NCI-H510A (cell line): ENCODE data around the gene SRGAP3.
A peak's percentile ranks its signal among the peaks of the same experiment; 100 is the strongest.

Experiments used
- DNase-seq: peaks from one replicate; lab custom pipeline; 2025; lab: John Stamatoyannopoulos, UW

SRGAP3 gene

DNA sequence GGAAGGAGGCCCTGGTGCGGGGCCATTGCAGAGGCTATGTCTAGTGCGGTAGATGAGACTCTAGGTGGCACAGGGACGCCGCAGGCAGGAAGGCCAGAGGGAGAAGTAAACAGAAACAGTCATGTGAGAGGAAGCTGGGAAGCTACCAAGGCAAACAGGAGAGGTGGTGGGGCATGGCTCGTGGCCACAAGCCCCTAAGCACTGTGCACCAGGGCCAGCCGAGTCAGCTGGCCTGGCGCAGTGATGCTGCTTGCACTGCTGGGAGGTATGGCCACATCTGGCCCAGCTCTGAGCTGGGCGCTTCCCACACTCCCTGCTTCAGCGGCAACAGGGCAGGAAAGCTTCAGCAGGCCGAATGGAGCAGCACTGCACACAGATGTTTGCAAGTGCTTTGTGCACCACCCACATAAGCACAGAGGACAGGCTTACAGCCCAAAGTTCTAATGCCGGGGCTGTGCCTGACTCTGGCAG lies 76.6 kb downstream of the SRGAP3 start:
- DNase-seq, result no peak

DNA sequence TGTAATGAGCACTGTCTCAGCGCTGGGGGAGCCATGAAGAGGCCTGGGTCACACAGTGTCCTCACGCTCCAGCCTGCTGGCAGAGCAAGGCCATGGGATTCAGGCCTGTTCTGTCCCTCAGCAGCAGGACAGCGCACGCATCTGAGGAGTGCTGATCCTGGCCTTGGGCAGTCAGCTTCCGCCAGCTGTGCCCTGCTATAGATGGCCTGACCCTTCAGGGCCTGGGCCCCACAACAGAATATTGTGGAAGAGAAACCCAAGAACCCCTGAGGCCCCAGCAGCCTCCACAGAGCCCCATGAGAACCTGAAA lies 78.6 kb downstream of the SRGAP3 start:
- no peak for DNase-seq

DNA sequence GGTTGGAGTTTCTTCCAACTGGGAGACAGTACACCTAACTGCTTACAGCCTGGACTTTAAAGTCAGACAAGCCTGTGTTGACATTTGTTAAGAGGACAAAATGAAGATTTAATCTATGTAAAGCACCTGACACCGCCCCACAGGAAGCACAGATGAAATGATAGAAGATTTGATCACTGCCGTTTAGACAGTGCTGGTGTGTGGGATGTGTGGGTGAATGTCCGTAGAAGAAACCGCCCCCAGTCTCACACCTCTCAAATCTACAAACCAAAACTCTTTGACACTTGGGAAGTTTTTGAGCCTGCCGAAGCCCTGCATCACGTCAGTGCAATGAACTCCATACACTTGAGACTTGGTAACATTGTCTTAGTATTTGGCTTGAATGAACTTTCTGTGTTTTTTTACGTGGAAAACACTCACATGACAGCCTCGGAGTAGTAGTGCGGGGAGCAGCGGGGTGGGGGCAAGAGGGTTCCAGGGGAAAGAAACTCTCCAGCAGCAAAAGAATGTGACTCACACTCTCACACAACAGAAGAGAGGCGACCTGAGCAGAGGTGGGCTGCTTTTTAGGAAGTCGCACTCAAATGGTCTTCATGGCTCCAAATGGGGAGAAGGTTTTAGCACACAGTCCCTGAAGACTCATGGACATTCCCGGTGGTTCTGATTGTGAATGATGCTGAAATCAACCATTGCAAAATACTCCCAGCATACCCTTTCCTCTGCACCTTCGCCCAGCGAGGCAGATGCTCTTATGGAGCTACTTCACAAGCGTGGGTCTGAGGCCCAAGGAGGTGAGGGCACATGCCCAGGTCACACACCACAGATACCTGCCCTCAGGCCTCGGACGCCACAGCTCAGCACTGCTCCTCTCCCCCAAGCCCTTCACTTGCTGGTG lies 79.2 kb downstream of the SRGAP3 start:
- DNase-seq, result no peak

DNA sequence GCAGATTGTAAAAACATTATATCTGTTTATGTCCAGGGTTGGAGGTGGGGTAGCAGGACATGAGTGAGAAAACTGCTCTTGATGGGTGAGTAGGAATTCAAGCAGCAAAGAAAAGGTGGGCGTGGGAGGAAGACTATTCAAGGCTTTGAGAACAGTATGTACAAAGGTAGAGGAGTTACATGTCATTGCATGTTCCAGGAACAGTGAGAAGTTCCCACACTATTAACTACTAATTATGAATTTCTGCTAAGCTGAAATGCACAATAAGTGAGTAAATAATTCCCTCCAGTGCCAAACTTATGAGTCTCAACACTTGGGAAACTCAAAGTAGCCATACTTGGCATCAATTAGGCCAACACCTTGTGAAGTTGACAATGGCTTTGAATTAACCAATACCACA lies 80.1 kb downstream of the SRGAP3 start:
- no peak for DNase-seq

DNA sequence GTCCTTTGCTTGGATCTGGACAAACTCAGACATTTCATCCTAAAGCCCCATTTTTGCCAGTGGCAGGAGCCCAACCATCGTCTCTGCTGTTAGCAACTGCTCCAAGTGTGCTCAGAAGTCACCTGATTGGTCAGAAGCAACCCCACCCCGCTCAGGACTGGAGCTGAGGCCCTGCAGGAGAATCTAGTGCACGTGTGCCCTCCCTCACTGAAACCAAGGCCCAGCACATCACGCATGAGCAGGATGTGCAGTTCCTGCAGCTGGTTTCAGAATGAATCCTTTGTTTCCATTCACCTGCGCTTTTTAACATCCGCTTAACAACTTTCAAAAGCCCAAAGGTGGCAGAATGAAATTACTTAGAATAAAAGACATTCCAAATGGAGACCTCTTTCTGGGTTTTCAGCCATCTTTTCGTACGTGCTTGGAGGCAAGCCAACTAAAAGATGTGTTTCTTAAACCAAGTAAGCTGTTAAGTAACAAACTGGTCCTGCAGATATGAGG lies 81.2 kb downstream of the SRGAP3 start:
- no peak for DNase-seq

DNA sequence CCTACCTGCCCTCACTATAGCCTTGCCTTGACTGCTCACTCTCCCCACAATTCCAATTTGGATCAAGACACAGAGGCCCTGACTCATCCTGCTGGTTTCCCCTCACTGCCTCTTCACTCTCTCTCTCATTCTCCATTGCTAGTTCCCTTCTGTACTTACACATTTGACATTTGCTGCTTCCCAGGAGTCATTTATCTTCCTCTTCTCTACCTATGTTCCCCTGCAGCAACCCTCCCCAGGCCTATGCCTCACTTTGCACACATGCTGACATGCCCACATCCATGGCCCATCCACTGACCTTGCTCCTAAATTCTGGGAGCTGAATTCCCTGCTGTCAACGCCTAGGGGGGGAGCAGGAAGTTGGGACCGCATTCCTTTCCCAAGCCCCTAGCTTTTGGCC lies 82.2 kb downstream of the SRGAP3 start:
- DNase-seq, result no peak

DNA sequence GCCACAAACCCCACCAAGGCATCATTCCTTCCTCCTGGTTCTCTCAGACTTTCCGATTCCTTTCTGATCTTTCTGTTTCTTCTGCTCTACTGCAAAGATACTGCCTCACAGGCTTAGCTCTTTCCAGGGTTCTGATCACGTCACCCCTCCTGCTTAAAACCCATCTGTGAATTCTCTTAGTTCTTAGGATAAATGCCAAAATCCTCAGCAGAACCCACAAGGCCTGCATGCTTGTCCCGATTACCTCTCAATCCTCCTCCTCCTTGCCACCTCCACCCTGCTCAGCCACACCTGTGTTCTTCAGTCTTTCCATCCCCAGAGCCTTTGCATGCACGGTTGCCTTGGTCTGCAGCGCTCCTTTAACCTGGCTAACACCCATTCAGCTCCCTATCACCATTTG lies 84.0 kb downstream of the SRGAP3 start:
- no peak for DNase-seq

DNA sequence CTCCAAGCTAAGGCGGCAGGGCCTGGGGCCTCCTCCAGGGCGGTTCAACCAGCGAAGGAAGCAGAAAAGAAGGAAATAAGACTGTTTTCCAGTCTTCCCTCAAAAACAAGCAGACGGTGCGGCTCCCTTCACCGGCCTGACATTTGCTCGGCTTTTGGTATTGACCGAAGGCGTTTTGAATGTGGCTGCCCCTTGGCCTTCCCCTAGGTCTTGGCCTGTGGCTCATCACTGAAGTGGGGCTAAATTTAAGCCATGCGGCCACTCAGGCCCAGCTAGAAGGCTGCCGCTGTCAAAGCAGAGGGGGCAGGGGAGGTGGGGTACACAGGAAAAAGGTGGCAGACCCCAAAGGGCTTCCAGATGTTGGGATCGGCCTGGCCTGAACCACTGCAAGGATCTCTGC lies 86.2 kb downstream of the SRGAP3 start:
- no peak for DNase-seq

DNA sequence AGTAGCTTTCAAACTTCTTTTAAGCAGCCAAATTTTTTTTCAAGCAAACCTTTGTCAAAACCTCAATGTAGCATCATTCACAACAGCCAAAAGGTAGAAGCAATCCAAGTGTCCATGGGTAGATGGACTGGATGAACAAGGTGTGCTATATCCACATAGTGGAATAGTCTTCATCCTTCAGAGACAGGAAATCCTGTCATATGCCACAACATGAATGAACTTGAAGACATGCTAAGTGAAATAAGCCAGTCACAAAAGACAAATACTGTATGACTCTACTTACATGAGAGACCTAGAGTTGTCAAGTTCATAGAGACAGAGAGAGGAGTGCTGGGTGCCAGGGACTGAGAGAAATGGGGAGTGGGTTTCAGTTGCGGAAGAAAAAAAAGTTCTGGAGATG lies 87.6 kb downstream of the SRGAP3 start:
- no peak for DNase-seq

DNA sequence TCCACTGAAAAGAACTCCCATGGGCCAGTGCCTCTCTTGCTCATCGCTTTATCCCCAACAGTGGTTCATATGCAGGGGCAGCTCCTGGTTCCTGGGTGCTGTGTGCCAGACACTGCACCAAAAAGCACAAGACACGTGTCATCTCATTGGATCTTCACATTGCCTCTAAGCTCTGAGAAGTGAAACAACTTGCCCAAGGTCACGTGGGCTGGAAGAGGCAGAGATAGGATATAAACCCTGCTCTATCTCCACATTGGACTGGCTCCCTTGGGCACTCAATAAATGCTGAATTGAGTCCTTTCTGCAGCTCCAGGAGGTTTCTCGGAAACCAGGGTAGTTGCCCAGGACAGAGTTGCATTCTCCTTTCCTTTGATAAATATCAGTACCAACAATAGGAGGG lies 88.1 kb downstream of the SRGAP3 start:
- no peak for DNase-seq

DNA sequence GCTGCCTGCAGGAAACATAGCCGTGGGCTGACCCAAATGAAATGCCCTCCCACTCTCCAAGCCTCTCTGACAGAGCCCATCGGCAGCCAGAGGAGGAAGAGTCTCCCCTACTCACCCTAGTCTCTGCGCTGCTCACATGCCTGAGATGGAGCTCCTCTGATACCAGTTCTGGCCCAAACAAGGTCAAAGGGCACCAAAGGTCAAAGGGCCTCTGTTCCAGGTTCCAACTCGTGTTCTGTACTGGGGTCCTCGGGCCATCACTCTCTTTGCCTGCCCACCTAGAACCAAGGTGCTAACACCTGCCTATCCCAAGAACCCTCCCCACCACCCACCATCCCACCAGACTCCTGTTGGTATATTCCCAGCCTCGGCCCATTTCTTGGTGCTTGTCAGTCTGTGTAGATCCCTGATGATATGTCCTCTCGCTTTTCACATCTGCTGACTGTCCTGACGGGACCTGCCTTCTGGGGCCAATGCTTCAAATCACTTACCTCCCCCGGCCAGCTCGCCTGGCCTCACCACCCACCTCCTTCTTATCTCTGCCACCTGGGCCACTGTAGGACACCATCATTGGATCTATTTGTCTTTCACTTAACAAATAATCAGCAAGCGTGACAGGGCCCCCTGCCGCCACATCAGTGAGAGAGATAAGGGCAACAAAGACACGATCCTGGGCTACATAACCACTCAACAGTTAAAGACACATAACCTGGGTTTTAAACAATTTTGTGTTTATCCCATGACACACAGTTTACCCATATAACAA lies 90.4 kb downstream of the SRGAP3 start:
- peak; percentile 29 for DNase-seq

DNA sequence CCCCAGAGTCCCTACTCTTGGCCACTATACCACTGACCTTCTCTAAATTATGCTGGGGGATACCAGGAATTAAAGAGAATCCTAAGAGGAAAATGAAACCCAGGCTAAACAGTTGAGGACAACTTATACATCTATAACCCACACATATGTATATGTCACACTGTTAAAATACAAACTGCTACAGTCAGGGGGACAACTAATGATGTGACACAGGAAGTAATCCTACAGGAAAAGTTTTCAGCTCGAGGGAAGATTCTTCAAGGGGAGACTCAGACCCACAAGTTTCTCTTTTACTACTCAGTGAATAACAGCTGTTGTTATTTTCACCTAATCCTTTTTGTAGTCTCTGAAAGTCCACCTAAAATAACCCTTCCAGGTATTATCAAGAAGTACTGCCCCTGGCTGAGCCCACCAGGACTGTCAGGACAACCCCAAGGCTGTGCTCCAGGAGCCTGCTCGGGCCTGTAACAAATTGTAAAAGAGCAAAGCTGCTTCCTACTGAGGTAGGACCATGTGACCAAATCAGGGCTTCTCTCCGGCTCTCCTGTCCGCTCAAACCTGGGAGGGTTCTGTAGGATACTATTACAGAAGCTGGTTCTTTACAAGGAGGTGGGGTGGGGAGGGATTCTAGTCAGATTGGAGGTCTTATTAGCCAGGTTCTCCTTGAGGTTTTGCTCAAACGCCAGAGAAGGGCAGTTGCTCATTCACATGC lies 91.6 kb downstream of the SRGAP3 start:
- DNase-seq, result no peak

DNA sequence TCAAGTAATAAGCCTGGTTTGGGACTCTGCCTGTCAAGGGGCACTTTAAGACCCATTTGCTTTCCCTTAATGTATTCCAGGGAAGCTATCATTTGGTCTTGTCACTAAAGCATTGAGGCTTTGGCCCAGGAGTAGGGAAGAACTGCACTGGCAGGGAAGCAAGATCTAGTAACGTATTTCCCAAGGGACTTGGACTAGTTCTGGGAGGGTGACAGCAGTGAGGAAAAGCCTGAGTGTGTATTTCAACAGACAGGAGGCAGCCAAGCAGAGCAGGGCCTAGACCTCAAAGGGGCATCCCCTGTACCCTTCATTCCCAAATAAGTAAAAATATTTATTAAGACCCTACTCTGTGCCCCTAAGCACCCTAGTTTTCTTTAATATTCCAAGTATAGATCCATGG lies 92.8 kb downstream of the SRGAP3 start:
- DNase-seq, result no peak

DNA sequence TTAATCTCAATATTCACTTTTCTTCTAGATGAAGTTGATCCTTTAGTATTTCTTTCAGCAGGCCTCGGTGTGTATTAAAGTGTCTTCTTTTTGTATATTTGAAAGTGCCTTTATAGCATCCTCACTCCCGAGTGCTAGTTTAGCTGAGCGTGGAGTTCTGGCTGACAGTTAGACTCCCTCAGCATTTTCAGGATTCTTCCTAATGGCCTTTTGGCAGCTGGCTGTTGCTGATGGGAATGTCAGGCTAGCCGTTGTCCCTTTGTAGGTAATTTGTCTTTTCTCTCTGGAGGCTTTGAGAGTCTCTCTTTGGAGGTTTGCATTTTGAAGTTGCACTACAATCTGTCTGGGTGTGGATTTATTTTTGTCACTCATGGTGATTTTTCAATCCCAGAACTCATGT lies 94.4 kb downstream of the SRGAP3 start:
- DNase-seq, result no peak

DNA sequence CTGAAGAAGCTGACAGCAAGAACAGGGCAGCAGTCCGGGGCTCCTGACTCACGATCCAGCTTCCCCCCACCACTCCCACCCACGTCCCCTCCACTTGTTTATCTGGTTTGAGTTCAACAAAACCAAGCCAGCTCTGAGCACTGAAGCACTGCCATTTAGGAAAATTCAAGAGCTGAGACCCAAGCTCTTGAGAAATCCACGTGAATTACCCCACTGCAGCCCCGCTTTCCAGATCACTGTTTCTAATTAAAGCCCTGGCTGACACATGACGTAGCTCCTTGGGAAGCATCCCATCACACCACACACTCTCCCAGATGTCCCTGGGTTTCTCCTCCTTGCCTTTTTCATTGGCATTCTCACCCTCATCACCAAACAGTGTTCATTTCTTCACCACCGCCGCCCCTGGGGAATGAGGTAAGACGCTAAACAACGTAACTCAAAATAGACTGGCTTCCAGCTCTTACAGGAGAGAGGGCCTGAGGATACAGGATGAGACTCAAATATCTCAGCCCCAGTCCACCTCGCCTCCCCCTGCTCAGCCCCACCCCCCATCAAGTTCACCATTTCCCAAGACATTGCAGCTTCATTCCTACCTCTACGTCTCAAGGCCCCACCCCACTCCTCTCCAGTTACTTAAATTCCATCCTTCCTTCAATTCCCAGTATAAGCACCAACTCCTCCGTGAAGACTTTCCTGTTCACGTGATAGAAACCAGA lies 95.4 kb downstream of the SRGAP3 start:
- DNase-seq, result no peak

DNA sequence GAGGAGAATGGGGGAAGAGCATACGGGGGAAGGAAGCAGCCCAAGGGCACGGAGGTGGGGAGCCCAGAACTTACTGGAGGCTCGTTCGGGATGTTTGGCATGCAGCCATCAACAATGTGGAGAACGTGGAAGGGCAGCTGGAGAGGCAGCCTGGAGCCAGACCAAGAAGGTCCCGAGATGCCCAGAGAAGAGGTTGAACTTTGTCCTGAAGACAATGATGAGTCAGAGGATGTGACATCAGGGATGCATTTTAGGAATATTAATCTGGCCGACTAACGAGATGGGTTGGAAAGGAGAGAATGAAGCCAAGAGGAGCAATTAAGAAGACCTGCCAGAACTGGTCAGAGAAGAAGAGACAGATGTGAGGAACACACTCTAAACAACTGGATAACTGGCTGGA lies 98.2 kb downstream of the SRGAP3 start:
- no peak for DNase-seq

DNA sequence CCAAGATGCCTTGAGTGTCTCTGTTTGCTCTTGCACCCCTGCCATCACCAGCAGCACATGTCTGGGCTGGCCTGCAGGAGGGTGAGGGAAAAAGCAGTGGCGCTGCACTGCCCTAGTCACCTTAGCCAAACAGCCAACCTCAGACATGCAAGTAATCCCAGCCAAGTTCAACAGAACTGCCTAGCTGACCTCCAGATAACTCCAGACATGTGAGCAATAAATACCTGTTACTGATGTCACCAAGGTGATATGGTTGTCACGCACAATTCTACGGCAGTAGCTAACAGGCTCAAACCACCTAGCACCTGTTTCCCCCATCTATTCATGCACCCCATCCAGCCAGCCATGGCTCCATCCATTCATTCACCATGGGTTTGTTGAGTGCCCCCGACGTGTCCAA lies 99.9 kb downstream of the SRGAP3 start:
- DNase-seq, result no peak

DNA sequence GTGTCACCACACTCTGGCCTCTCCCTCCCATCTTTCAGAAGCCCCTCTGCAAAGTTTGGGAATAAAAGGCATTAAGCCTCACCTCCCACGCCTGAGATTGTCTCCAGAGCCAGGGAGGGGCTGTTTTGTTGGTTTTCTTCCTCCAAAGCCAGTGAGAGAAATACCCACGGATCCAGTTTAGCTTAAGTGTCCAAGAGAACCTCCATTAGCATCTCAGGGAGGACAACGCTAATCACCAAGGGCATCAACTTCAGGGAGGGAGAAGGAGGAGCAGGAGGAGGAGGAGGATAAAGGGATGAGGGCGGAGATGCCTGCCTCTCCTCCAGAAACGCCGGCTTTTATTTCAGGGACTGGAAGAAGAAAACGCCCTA lies 101.6 kb downstream of the SRGAP3 start:
- DNase-seq, result no peak

DNA sequence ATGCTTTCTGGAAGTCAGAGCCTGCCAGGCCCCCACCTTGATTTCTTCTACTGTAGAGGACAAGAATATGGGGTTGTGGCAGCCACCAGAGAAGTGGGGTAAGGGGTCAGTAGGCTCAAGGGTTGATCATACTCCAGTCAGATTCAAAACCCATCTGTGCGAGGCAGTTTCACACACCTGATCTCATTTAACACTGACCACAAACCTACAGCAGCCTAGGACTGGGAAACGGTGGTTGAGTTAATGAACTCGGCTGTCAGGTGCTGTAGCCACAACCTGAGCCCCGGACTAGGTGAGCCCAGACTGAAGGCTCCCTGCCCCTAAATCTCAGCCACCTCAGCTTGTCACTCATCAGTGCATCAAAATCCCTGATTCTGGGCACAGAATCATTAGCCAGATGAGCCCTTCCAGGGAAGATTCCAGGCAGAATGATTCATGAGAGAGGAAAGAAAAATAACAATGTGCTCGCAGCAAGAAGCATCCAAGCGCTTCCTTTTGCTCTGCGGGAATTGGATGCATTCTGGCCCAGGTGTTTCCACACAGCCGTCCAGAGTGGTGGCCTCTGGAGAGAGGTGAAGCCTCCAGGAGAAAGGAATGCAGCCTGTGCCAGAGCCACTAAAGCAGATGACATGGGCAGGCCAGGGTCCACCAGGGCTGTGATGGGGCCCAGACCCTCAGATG lies 102.1 kb downstream of the SRGAP3 start:
- no peak for DNase-seq

DNA sequence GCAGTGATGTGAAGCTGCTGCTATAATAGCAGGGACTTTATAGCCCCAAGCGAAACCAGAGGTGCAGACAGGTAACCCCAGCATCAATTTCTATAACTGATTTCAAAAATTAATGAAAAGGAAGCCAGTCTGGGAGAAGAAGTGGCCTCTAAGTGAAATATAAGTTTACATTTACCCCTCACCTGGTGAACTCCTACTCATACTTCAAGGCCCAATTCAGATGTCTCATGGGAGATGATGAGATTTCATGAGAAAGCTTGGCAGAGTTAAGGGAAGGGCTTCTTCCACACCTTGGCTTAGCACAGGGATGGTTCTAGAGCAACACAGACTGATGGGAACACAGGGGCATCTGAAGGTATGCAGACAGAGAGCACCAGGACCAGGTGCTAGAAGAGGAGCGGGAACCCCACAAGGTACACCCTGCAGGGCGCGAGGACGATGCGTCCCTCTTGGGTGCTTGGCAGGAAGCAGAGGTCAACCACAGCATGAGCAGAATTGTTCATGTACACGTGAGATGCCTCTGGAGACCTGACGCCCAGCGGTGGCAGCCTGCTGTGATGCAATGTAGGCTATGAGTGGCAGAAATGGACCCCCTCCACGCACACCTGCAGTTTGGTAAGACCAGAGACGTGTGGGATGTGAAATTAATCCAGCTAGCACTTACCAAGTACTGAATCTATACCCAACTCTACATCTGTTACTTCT lies 102.9 kb downstream of the SRGAP3 start:
- DNase-seq, result no peak

DNA sequence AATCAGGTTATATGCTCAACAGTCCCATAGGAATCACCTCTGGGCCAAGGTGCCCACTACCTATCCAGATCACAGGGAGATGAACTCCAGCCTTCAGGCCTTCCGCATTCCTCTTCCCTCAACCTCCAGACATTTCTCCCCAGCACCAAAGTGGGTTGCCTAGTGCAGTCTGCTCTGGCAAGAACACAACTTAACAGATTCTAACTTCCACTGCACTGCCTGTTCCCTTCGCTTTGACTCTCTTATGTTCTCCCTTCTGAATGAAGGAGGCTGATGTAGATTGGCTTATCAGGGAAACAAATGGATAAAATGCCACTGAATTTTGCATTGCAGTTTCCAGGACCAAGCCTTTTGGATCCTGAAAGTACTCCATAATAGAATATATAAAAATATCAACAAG lies 106.3 kb downstream of the SRGAP3 start:
- no peak for DNase-seq
